Neuronal stem cell (in vitro differentiated cells): ENCODE data around the gene CPNE5.

ENCODE experiments used
- DNase-seq: peaks from one replicate; pipeline ENCODE4 v3.0.0-alpha.2; 2013; ENCODE audit warnings: low spot score
- H2AFZ ChIP-seq: one replicate; pipeline ENCODE4 v1.6.1; 2013; ENCODE audit warnings: mild to moderate bottlenecking, low read length, inconsistent platforms
- H2AK5ac ChIP-seq: 2 replicates; pipeline ENCODE4 v1.6.1; 2013; ENCODE audit warnings: low read depth, mild to moderate bottlenecking, inconsistent platforms, low read length, moderate library complexity, mixed read lengths
- H2BK120ac ChIP-seq: 2 replicates; pipeline ENCODE4 v1.6.1; 2013; ENCODE audit warnings: low read depth, mild to moderate bottlenecking, inconsistent platforms, low read length, moderate library complexity, mixed read lengths
- H2BK12ac ChIP-seq: one replicate; pipeline ENCODE4 v1.6.1; 2013; ENCODE audit warnings: low read length, inconsistent platforms
- H2BK15ac ChIP-seq: 2 replicates; pipeline ENCODE4 v1.6.1; 2013; ENCODE audit warnings: mild to moderate bottlenecking, low read length, inconsistent platforms, mixed read lengths
- H2BK5ac ChIP-seq: one replicate; pipeline ENCODE4 v1.6.1; 2013; ENCODE audit warnings: inconsistent platforms, mild to moderate bottlenecking, low read length, moderate library complexity
- H3K14ac ChIP-seq: one replicate; pipeline ENCODE4 v1.6.1; 2013; ENCODE audit warnings: low read length, inconsistent platforms
- H3K18ac ChIP-seq: 2 replicates; pipeline ENCODE4 v1.6.1; 2013; ENCODE audit warnings: low read length, inconsistent platforms
- H3K23ac ChIP-seq: 2 replicates; pipeline ENCODE4 v1.6.1; 2013; ENCODE audit warnings: low read depth, mild to moderate bottlenecking, mixed read lengths, low read length, inconsistent platforms; ENCODE audit not compliant: poor library complexity
- H3K27ac ChIP-seq: replicated peaks from 3 replicates; pipeline ENCODE4 v1.5.1; 2013; ENCODE audit warnings: low read length, inconsistent platforms
- H3K27me3 ChIP-seq, 3 experiments: 2 replicates each; pipeline ENCODE4 v1.6.1; 2013; ENCODE audit warnings: low read length in 3 of 3, mild to moderate bottlenecking in 2 of 3, inconsistent platforms in 1 of 3, low read depth in 1 of 3, mixed read lengths in 1 of 3, moderate library complexity in 1 of 3; ENCODE audit not compliant: control insufficient read depth in 3 of 3, insufficient read depth in 3 of 3
- H3K36me3 ChIP-seq, 2 donors: replicated peaks in 1 of 2; 2 replicates each; pipeline ENCODE4 v1.6.1; 2013; ENCODE audit warnings: low read length in 2 of 2; ENCODE audit not compliant: control insufficient read depth in 2 of 2, insufficient read depth in 2 of 2
- H3K4ac ChIP-seq: 2 replicates; pipeline ENCODE4 v1.6.1; 2013; ENCODE audit warnings: inconsistent platforms, mild to moderate bottlenecking, low read length, moderate library complexity
- H3K4me1 ChIP-seq, 2 donors: 1 replicate in 1 of 2; 2 replicates in 1 of 2; pipeline ENCODE4 v1.6.1; 2013; ENCODE audit warnings: low read length in 2 of 2, low read depth in 1 of 2; ENCODE audit not compliant: control insufficient read depth in 2 of 2, insufficient read depth in 1 of 2
- H3K4me2 ChIP-seq: one replicate; pipeline ENCODE4 v1.6.1; 2013; ENCODE audit warnings: mild to moderate bottlenecking, low read length, inconsistent platforms; ENCODE audit not compliant: insufficient read depth, poor library complexity, severe bottlenecking
- H3K4me3 ChIP-seq, 2 donors: 2 replicates each; pipeline ENCODE4 v1.5.1; 2013; ENCODE audit warnings: low read length in 2 of 2, mild to moderate bottlenecking in 2 of 2, inconsistent platforms in 1 of 2, moderate library complexity in 1 of 2
- H3K79me1 ChIP-seq: one replicate; pipeline ENCODE4 v1.6.1; 2013; ENCODE audit warnings: low read depth, mild to moderate bottlenecking, inconsistent platforms, low read length, moderate library complexity
- H3K9ac ChIP-seq: one replicate; pipeline ENCODE4 v1.6.1; 2013; ENCODE audit warnings: mild to moderate bottlenecking, low read depth, low read length, inconsistent platforms; ENCODE audit not compliant: poor library complexity
- H3K9me3 ChIP-seq, 2 donors: replicated peaks in 1 of 2; 2 replicates each; pipeline versions ENCODE3 to v1.6.1; 2013; ENCODE audit warnings: low read length in 2 of 2, mild to moderate bottlenecking in 2 of 2, inconsistent platforms in 1 of 2, low read depth in 1 of 2, mixed read lengths in 1 of 2, moderate library complexity in 1 of 2; ENCODE audit not compliant: control insufficient read depth in 2 of 2, insufficient read depth in 1 of 2
- H4K8ac ChIP-seq: one replicate; pipeline ENCODE4 v1.6.1; 2013; ENCODE audit warnings: low read depth, mild to moderate bottlenecking, inconsistent platforms, low read length, moderate library complexity
- H4K91ac ChIP-seq: one replicate; pipeline ENCODE4 v1.6.1; 2013; ENCODE audit warnings: low read length, low read depth, mild to moderate bottlenecking, inconsistent platforms; ENCODE audit not compliant: poor library complexity
- WGBS, 2 donors: extraction: QIAGEN DNeasy Blood & Tissue Kit; methylation state at CpG; one replicate each; pipeline ENCODE4 v1.1.7; 2013; ENCODE audit warnings: missing lambda C conversion rate in 2 of 2, mixed read lengths in 1 of 2; ENCODE audit not compliant: insufficient read length in 2 of 2, insufficient replicate concordance in 1 of 2; ENCODE audit errors: extremely low coverage in 2 of 2; 5-methylcytosine and 5-hydroxymethylcytosine counted together

The CPNE5 gene

DNA sequence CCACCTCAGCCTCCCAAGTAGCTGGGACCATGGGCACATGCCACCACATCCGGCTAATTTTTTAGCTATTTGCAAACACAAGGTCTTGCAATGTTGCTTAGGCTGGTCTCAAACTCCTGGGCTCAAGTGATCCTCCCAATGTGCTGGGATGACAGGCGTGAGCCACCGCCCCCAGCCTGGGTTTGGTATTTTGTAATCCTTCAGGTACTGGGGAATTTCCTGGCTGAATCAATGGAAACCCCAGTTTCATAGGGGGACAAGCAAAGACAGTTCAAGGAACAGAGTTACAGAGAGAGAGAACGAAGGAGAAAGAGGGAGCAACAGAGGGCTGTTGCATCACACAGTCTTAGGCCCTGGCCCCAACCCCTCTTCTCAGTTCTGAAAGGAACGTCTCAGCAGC is 105.9 kb downstream of the CPNE5 start:
- Histone ChIP-seq H2BK120ac (no peak overlapping the region), H3K4me1 (peaks cover 2 to 6% of the 10 kb centered on the region in 2 donors), H3K36me3 (no peaks in the 10 kb centered on the region), H3K4me2 (no peak overlapping the region), H2AFZ (no peak overlapping the region), H4K8ac (no peak overlapping the region), H3K27me3 (peaks cover 0 to 47% (median 0%) of the 10 kb centered on the region in 3 experiments), H3K79me1 (no peaks in the 10 kb centered on the region), H4K91ac (no peak overlapping the region), H3K18ac (no peak overlapping the region), H2BK12ac (no peak overlapping the region), H3K14ac (no peak overlapping the region), H2BK15ac (no peak overlapping the region), H3K27ac (no peak overlapping the region), H3K4ac (no peak overlapping the region), H3K9me3 (no peaks in the 10 kb centered on the region), H3K4me3 (no peak overlapping the region), H3K23ac (no peak overlapping the region), H2BK5ac (no peak overlapping the region), H3K9ac (no peak overlapping the region), H2AK5ac (no peak overlapping the region)
- DNase-seq, result no peak
- no CpG with 5 or more reads among the region's 5 CpGs for WGBS, 2 donors

DNA sequence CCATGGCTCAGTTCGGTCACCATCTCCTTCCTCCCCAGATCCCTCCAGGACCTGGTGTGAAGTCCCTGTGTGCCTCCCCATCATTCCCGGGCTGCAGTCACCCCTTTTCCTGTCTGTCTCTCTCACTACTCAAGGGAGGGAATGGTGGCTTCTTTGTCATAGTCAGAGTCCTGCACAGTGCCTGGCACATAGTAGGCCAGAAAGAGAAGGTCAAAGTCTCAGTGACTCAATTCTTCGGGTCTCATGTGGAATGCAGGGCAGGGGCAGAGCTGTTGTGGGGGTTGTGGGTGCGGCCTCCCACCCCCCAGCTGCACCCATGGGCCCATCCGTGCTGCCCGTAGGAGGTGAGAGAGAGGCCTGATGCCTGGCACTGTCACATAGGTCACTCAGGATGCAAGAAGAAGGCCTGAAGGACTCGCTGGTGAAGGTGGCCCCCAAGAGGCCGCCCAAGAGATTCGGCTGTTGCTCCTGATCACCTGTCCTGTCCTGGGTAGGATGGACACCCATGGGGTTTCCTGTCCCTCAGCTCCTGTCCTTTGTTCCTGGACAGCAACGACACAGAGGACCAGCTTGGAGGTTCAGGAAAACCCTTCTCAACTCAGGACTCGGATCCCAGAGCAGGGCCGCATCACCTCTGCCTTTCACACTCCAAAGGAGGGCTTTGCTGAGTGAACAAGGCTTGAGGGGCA is 107.5 kb downstream of the CPNE5 start:
- H4K91ac ChIP-seq, result no peak overlapping the region
- H2BK120ac ChIP-seq, result no peak overlapping the region
- no peak overlapping the region for H3K4me2 ChIP-seq
- no peak overlapping the region for H3K14ac ChIP-seq
- no CpG with 5 or more reads among the region's 12 CpGs for WGBS, 2 donors
- H2BK12ac ChIP-seq, result no peak overlapping the region
- H4K8ac ChIP-seq, result peak overlapping the region; percentile 70
- H3K4me1 ChIP-seq, result peaks cover 2 to 9% of the 10 kb centered on the region in 2 donors
- peaks cover 0 to 36% (median 0%) of the 10 kb centered on the region in 3 experiments for H3K27me3 ChIP-seq
- no peak overlapping the region for H2AFZ ChIP-seq
- H3K36me3 ChIP-seq, result no peaks in the 10 kb centered on the region
- peak overlapping the region; percentile 56 for H2AK5ac ChIP-seq
- no peak overlapping the region for H3K23ac ChIP-seq
- peak overlapping the region; percentile 32 for H3K18ac ChIP-seq
- H2BK5ac ChIP-seq, result no peak overlapping the region
- DNase-seq, result no peak
- no peak overlapping the region for H3K27ac ChIP-seq
- no peak overlapping the region for H3K9ac ChIP-seq
- no peak overlapping the region for H3K4me3 ChIP-seq
- no peak overlapping the region for H3K4ac ChIP-seq
- H2BK15ac ChIP-seq, result no peak overlapping the region
- H3K79me1 ChIP-seq, result no peaks in the 10 kb centered on the region
- no peaks in the 10 kb centered on the region for H3K9me3 ChIP-seq

DNA sequence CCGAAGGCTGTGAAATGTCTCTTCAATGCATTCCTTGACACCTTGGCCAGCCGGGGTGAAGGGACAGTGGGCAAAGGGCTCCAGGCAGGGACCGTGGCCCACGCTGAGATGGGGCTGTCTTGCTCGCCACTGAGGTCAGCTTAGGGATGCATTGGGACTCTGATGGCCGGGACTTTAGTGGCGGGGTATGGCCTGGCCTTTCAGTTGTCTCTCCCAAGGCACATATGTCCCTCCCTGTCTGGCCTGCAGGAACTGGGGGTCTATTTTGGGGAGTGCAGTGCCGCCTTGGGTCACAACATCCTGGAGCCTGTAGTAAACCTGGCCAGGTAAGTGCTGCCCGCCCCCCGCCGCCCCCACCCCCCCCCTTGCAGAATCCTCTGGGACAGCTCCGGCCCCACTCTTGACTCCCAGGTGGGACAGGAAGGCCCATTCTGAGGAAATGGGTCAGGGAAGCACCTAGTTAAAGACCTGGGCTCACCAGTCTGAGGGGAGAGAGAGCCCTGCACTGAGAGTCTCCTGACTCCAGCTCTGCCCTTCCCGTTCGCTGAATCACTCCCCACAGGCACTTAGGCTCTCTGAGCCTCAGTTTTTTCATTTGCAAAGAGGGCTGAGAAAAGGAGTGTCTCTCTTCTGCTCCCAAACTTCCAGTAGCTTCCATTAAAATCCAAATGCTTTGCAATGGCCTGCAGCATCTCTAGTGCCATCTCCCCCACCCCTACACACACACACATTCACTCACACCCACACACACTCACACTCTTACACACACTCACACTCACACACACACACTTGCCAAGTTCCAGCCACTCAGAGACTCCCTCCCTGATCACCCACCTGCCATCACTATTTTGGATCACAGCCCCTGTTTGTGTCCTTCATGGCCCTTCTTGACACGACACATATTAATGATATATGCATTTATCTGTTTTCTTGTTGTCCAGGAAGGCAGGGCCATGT is 108.5 kb downstream of the CPNE5 start:
- Histone ChIP-seq H3K23ac (no peak overlapping the region), H3K27ac (no peak overlapping the region)

DNA sequence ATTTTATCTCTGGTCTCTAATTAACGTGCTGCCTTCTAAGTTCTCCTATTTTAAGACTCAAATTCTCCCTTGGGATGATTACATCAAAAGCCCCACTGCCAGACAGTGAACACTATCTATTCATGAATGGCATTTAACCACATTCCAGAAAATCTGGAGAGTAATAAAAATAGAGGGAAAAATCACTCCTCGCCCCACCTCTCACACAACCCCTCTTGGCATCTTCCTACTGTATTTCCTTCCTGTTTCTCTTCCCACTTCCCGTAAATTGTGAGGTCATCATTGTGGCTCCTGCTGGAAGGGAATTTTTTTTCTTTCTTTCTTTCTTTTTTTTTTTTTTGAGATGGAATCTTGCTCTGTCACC is 110.1 kb downstream of the CPNE5 start:
- no peaks in the 10 kb centered on the region for H3K79me1 ChIP-seq
- H3K4me2 ChIP-seq, result no peak overlapping the region
- peaks cover 3 to 15% of the 10 kb centered on the region in 2 donors for H3K4me1 ChIP-seq
- H2BK120ac ChIP-seq, result no peak overlapping the region
- H3K18ac ChIP-seq, result no peak overlapping the region
- H3K23ac ChIP-seq, result no peak overlapping the region
- peaks cover 0 to 15% (median 0%) of the 10 kb centered on the region in 3 experiments for H3K27me3 ChIP-seq
- no peak overlapping the region for H3K27ac ChIP-seq
- no peak overlapping the region for H2BK15ac ChIP-seq
- H2BK12ac ChIP-seq, result no peak overlapping the region
- H2AK5ac ChIP-seq, result no peak overlapping the region
- WGBS, 2 donors, result no CpG with 5 or more reads among the region's 3 CpGs
- no peaks in the 10 kb centered on the region for H3K9me3 ChIP-seq
- H3K4ac ChIP-seq, result no peak overlapping the region
- no peaks in the 10 kb centered on the region for H3K36me3 ChIP-seq
- no peak for DNase-seq
- no peak overlapping the region for H3K4me3 ChIP-seq
- H4K91ac ChIP-seq, result no peak overlapping the region
- H4K8ac ChIP-seq, result no peak overlapping the region
- no peak overlapping the region for H3K14ac ChIP-seq
- no peak overlapping the region for H2AFZ ChIP-seq
- H3K9ac ChIP-seq, result no peak overlapping the region
- H2BK5ac ChIP-seq, result no peak overlapping the region

More for the DNA sequence above, 108.5 kb downstream of the CPNE5 start:
- Histone ChIP-seq H2BK12ac (no peak overlapping the region), H3K4ac (no peak overlapping the region), H3K18ac (no peak overlapping the region), H3K27me3 (peaks cover 0 to 28% (median 0%) of the 10 kb centered on the region in 3 experiments), H4K91ac (no peak overlapping the region), H3K9me3 (no peaks in the 10 kb centered on the region), H3K9ac (no peak overlapping the region), H3K79me1 (no peaks in the 10 kb centered on the region), H3K14ac (peak overlapping the region; percentile 73), H3K4me3 (no peak overlapping the region), H2AFZ (no peak overlapping the region), H4K8ac (no peak overlapping the region), H3K36me3 (no peaks in the 10 kb centered on the region), H2AK5ac (no peak overlapping the region), H3K4me1 (peaks cover 2 to 10% of the 10 kb centered on the region in 2 donors), H2BK5ac (no peak overlapping the region), H2BK15ac (no peak overlapping the region), H2BK120ac (no peak overlapping the region), H3K4me2 (no peak overlapping the region)
- DNase-seq, result no peak
- no CpG with 5 or more reads among the region's 15 CpGs for WGBS, 2 donors
